Activated CD4-positive, alpha-beta T cell treated with anti-CD3 and anti-CD28 coated beads, Interleukin-2, amount 50 U/mL, for 1 hour (primary cell): Measurements from ENCODE around the gene LILRB5.
"Not testable (repeated sequence)": the region's sequence is repeated elsewhere in the genome, so short reads cannot be mapped to it uniquely, and the experiment has no call there.

Experiments used
- DNase-seq: peaks from one replicate; pipeline ENCODE4 v3.0.0-alpha.2; 2020

Gene LILRB5

GRCh38 chr19:54274516-54274915 is 17.4 kb upstream of the LILRB5 start:
- not testable (repeated sequence) for DNase-seq

- DNase-seq, result no peak
These were observed 16.7 kb upstream of the LILRB5 start for GRCh38 chr19:54273821-54274220.

GRCh38 chr19:54272181-54272580 is 15.1 kb upstream of the LILRB5 start:
- DNase-seq, result not testable (repeated sequence)

GRCh38 chr19:54271587-54271986 is 14.5 kb upstream of the LILRB5 start:
- DNase-seq, result not testable (repeated sequence)

- DNase-seq, result no peak
These were observed 14.0 kb upstream of the LILRB5 start for GRCh38 chr19:54271106-54271505.

- DNase-seq, result no peak
These were observed 11.9 kb upstream of the LILRB5 start for GRCh38 chr19:54268936-54269335.

GRCh38 chr19:54266133-54266532 is 9.1 kb upstream of the LILRB5 start:
- DNase-seq, result peak; percentile 62

- no peak for DNase-seq
These were observed 5.4 kb upstream of the LILRB5 start for GRCh38 chr19:54262470-54262869.

GRCh38 chr19:54262066-54262465 is 5.0 kb upstream of the LILRB5 start:
- DNase-seq, result no peak

- no peak for DNase-seq
These were observed 590 bp downstream of the LILRB5 start for GRCh38 chr19:54256250-54257115.

GRCh38 chr19:54255105-54255775 is 1.8 kb downstream of the LILRB5 start:
- DNase-seq, result no peak

GRCh38 chr19:54254195-54254906 is 2.7 kb downstream of the LILRB5 start:
- no peak for DNase-seq

- no peak for DNase-seq
These were observed 3.5 kb downstream of the LILRB5 start for GRCh38 chr19:54253331-54254194.

GRCh38 chr19:54252845-54253244 is 4.2 kb downstream of the LILRB5 start:
- DNase-seq, result no peak

- DNase-seq, result no peak
These were observed 4.8 kb downstream of the LILRB5 start for GRCh38 chr19:54252243-54252642.

GRCh38 chr19:54248016-54248601 is 9.0 kb downstream of the LILRB5 start:
- DNase-seq, result no peak

GRCh38 chr19:54247106-54247930 is 9.8 kb downstream of the LILRB5 start:
- no peak for DNase-seq

- DNase-seq, result no peak
These were observed 11.1 kb downstream of the LILRB5 start for GRCh38 chr19:54245936-54246335.

GRCh38 chr19:54243809-54244208 is 13.3 kb downstream of the LILRB5 start:
- DNase-seq, result not testable (repeated sequence)

GRCh38 chr19:54242646-54243045 is 14.4 kb downstream of the LILRB5 start, which contains the start of gene LILRA6:
LILRA6 (minus strand) TSS chr19:54242790.
- DNase-seq, result not testable (repeated sequence)

- DNase-seq, result not testable (repeated sequence)
These were observed 14.8 kb downstream of the LILRB5 start for GRCh38 chr19:54242234-54242633.
